Peyer's patch (tissue), 4 donors: ENCODE results near the gene AUTS2. TPM values are rescaled to one million over a fixed set of nuclear protein-coding genes. Genes with fewer than 3 reads are reported as not detected.

Source experiments
- DNase-seq, 3 donors: peaks; one replicate each; pipeline ENCODE4 v3.0.0-alpha.2; 2017 to 2019
- H3K27ac ChIP-seq, 4 donors: fragments of 200-600 bp; sonication (generic); one replicate each; pipeline ENCODE4 v1.5.1; 2016 to 2019
- H3K27me3 ChIP-seq, 2 donors: fragments of 200-600 bp; sonication (generic); one replicate each; pipeline ENCODE4 v1.5.1; 2019
- H3K36me3 ChIP-seq, 3 donors: fragments of 200-600 bp; sonication (generic); one replicate each; pipeline ENCODE4 v1.5.1; 2016 to 2019
- H3K4me1 ChIP-seq, 4 donors: fragments of 200-600 bp; sonication (generic); one replicate each; pipeline ENCODE4 v1.5.1; 2016 to 2019
- H3K4me3 ChIP-seq, 4 donors: fragments of 200-600 bp; sonication (generic); 1 replicate in 3 of 4; 2 replicates in 1 of 4; pipeline ENCODE4 v1.5.1; 2016 to 2019; ENCODE audit warnings: mild to moderate bottlenecking in 1 of 4
- H3K9me3 ChIP-seq, 4 donors: fragments of 200-600 bp; sonication (generic); one replicate each; pipeline ENCODE4 v1.5.1; 2016 to 2019; ENCODE audit warnings: mild to moderate bottlenecking in 1 of 4
- POLR2A ChIP-seq, 2 donors: fragments of 450-650 bp; IDR thresholded peaks; one replicate each; pipeline ENCODE4 v1.5.1; 2017; ENCODE audit warnings: antibody characterized with exemption in 2 of 2, mild to moderate bottlenecking in 2 of 2, moderate library complexity in 2 of 2
- total RNA-seq, 4 donors: library from RNA; depleted of rRNA; stranded (reverse); fragments of >200 nt; gene quantifications; one replicate each; pipeline ENCODE4 v1.1.0, GENCODE V29; 2016
- TF ChIP-seq, protein P1 (sequence below), 6 experiments: fragments of 450-650 bp in 4 of 6; fragments of 200-600 bp in 2 of 6; sonication (generic) in 1 of 6; IDR thresholded peaks; one replicate each; pipeline ENCODE4 v1.5.1; 2017 to 2019; ENCODE audit warnings: antibody characterized with exemption in 6 of 6, mild to moderate bottlenecking in 3 of 6, moderate library complexity in 1 of 6

Gene AUTS2
- total RNA-seq, 4 donors from 2014 or later, result 55.9 to 90.0 (median 72.6) TPM

DNA sequence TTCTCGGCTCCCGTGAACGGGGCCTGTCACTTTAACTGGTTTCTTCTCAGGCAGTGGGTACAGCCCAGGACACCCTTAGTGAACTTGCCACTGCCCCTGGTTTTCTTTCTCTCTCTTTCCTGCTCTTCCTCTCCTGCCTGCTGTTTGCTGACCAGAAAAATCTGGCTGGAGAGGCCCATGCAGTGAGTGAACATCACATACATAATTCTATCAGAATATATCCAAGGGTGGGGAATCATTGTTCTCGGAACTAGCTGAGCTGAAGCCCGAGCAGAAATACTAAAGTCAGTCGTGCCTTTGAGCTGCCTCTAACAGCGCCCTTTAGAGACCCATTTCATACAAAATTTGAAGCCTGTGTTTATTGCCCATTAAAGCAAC lies 1032.2 kb downstream of the AUTS2 start:
- H3K36me3 ChIP-seq, result no peaks in the 10 kb centered on the region
- H3K4me3 ChIP-seq, result no peak overlapping the region
- TF ChIP-seq POLR2A (IDR thresholded peaks at IDR 0.05), result no peak
- TF ChIP-seq, protein P1, sequence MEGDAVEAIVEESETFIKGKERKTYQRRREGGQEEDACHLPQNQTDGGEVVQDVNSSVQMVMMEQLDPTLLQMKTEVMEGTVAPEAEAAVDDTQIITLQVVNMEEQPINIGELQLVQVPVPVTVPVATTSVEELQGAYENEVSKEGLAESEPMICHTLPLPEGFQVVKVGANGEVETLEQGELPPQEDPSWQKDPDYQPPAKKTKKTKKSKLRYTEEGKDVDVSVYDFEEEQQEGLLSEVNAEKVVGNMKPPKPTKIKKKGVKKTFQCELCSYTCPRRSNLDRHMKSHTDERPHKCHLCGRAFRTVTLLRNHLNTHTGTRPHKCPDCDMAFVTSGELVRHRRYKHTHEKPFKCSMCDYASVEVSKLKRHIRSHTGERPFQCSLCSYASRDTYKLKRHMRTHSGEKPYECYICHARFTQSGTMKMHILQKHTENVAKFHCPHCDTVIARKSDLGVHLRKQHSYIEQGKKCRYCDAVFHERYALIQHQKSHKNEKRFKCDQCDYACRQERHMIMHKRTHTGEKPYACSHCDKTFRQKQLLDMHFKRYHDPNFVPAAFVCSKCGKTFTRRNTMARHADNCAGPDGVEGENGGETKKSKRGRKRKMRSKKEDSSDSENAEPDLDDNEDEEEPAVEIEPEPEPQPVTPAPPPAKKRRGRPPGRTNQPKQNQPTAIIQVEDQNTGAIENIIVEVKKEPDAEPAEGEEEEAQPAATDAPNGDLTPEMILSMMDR (IDR thresholded peaks at IDR 0.05), result no peak
- H3K27me3 ChIP-seq, result no peaks in the 10 kb centered on the region
- no peaks in the 10 kb centered on the region for H3K9me3 ChIP-seq
- no peak for DNase-seq
- H3K4me1 ChIP-seq, result no peaks in the 10 kb centered on the region
- H3K27ac ChIP-seq, result no peak overlapping the region

DNA sequence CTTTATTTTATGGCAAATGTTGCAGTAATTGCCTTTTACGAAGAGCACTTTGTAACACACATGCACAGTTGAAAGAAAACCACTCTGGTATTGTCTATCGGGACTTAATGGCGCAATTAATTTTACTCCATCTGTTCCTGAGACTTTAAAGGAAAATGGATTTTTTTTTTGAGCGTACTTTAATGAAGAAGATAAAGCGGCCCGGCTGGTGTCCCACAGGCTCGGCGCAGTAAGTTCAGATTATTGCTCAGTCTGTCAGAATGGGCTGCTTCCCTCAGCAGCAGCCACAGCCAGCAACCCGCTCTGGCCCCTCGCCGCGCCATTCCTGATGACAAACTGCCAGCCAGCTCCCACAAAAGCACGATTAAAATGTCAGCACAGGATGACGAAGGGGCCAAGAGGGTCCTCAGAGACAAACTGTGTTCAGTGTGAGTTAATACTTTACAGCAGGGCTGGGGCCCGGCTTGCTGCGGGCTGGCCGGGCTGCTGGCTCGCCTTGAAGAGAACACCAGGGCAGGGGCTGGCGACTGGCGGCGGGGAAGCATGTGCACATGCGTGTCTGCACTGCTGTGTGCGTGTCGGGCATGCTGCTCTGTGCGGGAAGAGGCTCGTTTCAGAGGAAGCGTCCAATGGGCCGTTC lies 1032.7 kb downstream of the AUTS2 start:
- Histone ChIP-seq H3K4me1 (no peaks in the 10 kb centered on the region), H3K36me3 (no peaks in the 10 kb centered on the region), H3K27ac (no peak overlapping the region), H3K9me3 (no peaks in the 10 kb centered on the region), H3K4me3 (no peak overlapping the region), H3K27me3 (no peaks in the 10 kb centered on the region)
- TF ChIP-seq, protein P1 (IDR thresholded peaks at IDR 0.05), result no peak
- no peak for TF ChIP-seq POLR2A (IDR thresholded peaks at IDR 0.05)
- DNase-seq, result no peak

DNA sequence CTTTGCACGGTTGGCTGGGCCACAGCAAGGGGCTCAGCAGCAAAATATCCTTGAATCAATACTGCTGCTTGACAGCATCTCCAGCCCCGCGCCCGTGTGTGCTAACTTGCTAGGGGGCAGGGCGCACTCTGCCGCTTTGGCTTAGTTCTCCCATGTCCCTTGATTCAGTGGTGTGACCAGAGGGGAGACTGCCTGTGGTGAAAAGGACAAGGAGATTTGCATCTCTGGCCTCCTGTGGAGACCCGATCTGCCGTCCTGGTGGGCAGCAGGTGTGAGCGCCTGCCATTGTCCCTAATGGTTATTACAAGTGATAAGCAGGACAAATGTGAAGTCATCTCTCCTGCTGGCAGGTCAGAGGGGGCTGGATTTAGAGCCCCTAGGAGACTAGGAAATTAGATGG lies 1033.4 kb downstream of the AUTS2 start:
- Histone ChIP-seq H3K4me3 (no peak overlapping the region), H3K27ac (no peak overlapping the region), H3K27me3 (no peaks in the 10 kb centered on the region), H3K36me3 (no peaks in the 10 kb centered on the region), H3K4me1 (no peaks in the 10 kb centered on the region), H3K9me3 (no peaks in the 10 kb centered on the region)
- DNase-seq, result no peak
- no peak for TF ChIP-seq POLR2A (IDR thresholded peaks at IDR 0.05)
- TF ChIP-seq, protein P1 (IDR thresholded peaks at IDR 0.05), result no peak

DNA sequence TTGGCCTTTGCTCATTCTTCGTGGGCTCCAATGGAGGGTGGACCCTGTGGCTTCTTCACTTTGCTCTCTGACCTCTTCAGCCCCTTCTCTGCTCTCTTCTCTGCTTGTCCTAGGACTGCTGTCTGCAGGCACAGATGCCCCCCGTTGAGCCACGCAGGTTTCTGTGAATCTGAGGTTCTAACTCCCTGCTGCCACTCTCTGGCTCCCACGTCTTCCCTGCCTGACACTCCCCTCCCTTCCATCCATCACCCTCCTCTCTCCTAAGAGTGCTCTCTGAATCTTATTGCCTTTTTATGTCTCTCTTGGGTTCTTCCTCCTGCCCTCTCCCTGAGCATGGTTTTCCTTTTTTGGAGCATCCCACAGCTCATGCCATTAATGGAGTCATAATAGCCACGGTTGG lies 1034.1 kb downstream of the AUTS2 start:
- Histone ChIP-seq H3K4me1 (no peaks in the 10 kb centered on the region), H3K4me3 (no peak overlapping the region), H3K27me3 (no peaks in the 10 kb centered on the region), H3K36me3 (no peaks in the 10 kb centered on the region), H3K27ac (no peak overlapping the region), H3K9me3 (no peaks in the 10 kb centered on the region)
- no peak for DNase-seq
- TF ChIP-seq, protein P1 (IDR thresholded peaks at IDR 0.05), result no peak
- TF ChIP-seq POLR2A (IDR thresholded peaks at IDR 0.05), result no peak

DNA sequence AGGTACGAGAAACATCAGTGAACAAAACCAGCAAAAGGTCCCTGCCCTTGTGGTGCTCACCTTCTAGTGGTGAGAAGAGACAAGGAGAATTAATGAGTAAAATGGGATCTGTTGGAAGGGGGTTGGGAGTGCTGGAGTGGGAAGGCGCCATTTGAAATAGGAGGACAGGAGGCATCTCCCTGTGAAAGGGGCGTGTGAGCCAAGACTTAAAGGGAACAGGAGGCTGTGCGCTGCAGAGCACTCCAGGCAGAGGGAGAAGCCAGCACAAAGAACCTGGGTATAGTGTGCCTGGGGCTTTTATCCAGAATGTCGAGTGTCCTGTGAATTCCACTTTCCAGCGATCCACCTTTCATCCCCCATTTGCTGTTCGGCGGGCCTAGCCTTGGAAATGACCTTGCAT lies 1035.8 kb downstream of the AUTS2 start:
- no peaks in the 10 kb centered on the region for H3K27me3 ChIP-seq
- H3K27ac ChIP-seq, result no peak overlapping the region
- no peaks in the 10 kb centered on the region for H3K9me3 ChIP-seq
- TF ChIP-seq, protein P1 (IDR thresholded peaks at IDR 0.05), result no peak
- no peak for TF ChIP-seq POLR2A (IDR thresholded peaks at IDR 0.05)
- no peaks in the 10 kb centered on the region for H3K4me1 ChIP-seq
- no peak overlapping the region for H3K4me3 ChIP-seq
- DNase-seq, result no peak
- no peaks in the 10 kb centered on the region for H3K36me3 ChIP-seq

DNA sequence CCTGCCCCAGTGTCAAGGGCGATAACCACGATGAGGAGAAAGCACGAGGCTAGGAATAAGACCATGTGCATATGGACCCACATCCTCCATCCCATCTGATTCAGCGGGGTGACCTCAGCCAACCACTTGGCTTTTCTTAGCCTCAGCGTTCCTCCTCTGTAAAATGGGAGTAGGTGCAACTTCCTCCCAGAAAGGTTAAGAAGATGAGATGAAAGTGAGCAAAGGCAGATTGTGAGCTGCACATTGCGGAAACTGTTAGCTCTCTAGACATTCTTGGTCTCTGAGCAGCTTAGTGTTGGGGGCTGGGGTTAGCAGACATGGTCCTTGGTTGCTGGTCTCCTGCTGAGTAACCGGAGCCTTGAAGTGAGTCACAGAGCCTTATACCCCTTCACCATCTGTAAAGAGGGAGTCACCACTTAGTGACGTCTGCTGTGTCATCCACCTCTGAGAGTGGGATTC lies 1036.4 kb downstream of the AUTS2 start:
- no peaks in the 10 kb centered on the region for H3K36me3 ChIP-seq
- H3K27me3 ChIP-seq, result no peaks in the 10 kb centered on the region
- no peak for DNase-seq
- H3K27ac ChIP-seq, result no peak overlapping the region
- H3K4me3 ChIP-seq, result no peak overlapping the region
- no peaks in the 10 kb centered on the region for H3K4me1 ChIP-seq
- TF ChIP-seq, protein P1 (IDR thresholded peaks at IDR 0.05), result no peak
- no peak for TF ChIP-seq POLR2A (IDR thresholded peaks at IDR 0.05)
- no peaks in the 10 kb centered on the region for H3K9me3 ChIP-seq
